ENCODE results near the gene BRCA2.

- TF ChIP-seq CTCF (IDR thresholded peaks at IDR 0.05) = no peak
- TF ChIP-seq POLR2A (IDR thresholded peaks at IDR 0.05) = no peak
Observed at GRCh38 chr13:32347651-32348050, 32.3 kb downstream of the BRCA2 start.

Data from body of pancreas (tissue), 4 donors.